GM21447 (cell line): ENCODE data around the gene PTPRM.
"Not testable (repeated sequence)": the region's sequence is repeated elsewhere in the genome, so short reads cannot be mapped to it uniquely, and the experiment has no call there.

Experiments
- ATAC-seq: cut with Tn5 transposase; IDR thresholded peaks from one replicate; pipeline ENCODE4 v1.9.1; 2021; ENCODE audit not compliant: unreplicated experiment

PTPRM gene

DNA sequence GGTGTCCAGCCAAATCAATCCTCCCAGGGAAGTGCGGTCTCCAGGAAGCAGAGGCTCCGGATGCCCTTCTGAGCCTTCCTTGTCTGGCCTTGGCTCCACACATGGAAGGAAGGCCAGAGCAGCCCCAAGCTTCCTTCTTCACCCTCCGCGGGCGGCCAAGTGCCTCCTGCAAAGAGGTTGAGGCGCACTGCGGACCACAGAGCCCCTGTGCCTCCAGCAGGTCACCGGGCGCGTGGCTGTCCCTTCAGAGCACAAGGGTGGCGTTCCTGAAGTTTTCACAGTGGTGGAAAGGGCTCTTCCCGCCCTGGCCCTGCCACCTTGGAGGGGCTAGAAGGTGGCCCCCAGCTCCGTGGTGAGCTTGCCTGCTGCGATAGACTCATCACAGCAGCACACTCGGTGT is 866.2 kb downstream of the PTPRM start:
- no peak for ATAC-seq

DNA sequence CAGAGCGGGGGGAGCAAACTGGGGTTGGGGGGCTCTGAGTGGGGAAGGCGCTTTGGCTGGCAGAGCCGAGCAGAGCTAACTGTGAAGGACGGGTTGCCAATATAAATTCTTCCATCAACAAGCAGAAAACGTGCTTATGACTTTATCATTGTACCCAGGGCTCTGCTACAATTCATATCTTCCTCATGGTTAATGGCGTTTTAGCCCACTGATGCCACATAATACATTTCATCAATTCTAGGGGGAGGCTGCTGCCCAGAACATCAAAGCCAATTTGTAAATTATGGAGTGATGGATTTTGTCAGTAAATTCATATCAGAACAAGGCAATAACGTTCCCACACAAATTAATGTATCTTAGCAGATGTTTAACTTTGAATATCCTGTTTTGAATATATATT is 866.7 kb downstream of the PTPRM start:
- ATAC-seq: no peak

DNA sequence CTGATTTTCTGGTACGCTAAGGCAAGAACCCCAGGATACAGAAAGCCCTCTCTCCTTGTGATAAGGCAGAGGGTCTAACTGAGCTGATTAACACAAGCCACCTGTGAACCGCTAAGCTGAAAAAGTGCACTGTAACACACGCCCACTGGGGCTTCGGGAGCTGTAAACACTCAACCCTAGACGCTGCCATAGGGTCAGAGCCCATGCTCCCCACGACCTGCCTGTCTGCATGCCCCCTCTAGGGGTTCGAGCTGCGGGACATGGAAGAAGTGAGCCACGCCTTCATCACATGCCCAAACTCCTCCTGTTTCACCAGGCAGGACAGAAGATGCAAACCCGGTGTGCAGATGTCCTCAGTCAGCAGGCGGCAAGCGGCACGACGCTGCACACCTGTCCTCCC is 868.3 kb downstream of the PTPRM start:
- ATAC-seq: no peak

DNA sequence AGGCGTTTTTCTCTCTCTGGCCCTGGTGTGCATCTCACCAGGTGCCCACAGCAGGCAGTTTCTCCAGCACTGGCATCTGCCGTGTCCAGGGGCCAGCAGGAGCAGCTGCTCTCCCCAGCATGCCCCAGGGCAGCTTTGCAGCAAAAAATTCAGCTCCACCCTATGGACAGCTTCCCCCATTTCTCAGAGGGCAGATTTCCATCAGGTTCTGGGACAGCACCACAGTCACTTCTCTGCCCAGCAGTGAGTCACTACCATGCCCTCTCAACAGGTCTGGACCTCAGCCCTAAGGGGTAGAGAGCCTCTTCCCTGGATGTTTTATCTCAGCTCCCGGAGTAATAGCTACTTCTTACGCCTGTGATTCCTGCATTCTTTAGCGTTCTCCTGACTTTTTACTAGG is 871.9 kb downstream of the PTPRM start:
- no peak for ATAC-seq

DNA sequence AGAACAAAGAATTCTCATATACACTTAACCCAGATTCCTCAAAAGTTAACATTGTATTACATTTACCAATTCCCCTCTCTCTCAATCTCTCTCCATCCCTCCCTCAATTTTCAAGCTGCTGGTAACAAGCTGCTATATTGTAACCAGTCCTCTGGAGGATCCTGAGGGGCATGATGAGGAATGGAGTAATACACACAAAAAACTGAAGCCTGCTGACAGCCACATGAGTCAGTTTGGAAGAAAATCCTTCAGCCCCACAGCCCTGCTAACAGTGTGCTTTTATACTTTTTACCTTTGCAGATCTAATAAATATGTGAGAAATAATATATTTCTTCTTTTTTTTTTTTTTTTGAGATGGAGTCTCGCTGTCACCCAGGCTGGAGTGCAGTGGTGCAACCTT is 876.4 kb downstream of the PTPRM start:
- ATAC-seq: no peak

DNA sequence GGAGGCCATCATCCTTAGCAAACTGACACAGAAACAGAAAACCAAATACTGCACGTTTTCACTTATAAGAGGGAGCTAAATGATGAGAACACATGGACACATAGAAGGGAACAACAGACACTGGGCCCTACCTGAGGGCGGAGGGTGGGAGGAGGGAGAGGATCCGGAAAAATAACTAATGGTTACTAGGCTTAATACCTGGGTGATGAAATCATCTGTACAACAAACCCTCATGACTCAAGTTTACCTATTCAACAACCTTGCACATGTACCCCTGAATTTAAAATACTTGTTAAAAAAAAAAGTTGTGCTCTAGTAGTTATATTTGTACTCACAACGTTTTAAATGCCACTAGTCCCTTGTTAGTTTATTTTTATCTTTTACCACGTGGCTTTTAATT is 879.8 kb downstream of the PTPRM start:
- ATAC-seq: not testable (repeated sequence)

DNA sequence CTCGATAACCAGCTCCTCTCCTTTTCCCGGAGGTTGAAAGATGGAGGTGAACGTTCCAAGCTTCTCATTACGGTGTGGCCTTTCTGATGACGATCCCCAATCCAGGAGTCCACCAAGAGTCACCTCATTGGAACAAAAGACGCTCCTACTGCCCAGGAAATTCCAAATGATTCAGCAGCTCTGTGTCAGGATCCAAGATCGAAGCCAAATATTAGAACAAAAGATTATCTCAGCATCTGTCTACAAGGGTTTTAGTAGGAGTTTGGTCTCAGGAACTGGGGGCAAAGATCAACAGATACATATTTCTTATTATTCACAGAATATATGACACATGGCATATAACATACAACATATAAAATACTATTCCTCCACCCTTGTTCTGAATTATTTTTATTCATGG is 881.0 kb downstream of the PTPRM start:
- no peak for ATAC-seq

DNA sequence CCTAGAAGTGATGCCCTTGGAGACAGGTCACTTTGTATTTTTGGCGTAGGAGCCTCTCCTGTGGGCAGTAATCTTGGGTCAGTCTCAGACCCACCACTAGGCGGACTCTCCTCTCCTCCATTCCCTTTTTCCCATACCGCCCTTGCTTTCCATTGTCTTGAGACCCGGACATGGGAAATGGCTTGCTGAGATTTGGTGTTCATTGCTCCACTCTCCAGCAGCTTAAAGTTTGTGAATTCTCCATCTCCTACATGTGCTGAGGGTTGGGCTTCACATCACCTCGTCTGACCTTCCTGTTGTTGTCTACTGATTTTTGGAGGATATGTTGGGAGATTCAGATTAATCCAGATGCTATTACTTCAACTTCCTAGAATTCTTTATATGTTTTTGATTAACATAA is 882.9 kb downstream of the PTPRM start:
- ATAC-seq: no peak

DNA sequence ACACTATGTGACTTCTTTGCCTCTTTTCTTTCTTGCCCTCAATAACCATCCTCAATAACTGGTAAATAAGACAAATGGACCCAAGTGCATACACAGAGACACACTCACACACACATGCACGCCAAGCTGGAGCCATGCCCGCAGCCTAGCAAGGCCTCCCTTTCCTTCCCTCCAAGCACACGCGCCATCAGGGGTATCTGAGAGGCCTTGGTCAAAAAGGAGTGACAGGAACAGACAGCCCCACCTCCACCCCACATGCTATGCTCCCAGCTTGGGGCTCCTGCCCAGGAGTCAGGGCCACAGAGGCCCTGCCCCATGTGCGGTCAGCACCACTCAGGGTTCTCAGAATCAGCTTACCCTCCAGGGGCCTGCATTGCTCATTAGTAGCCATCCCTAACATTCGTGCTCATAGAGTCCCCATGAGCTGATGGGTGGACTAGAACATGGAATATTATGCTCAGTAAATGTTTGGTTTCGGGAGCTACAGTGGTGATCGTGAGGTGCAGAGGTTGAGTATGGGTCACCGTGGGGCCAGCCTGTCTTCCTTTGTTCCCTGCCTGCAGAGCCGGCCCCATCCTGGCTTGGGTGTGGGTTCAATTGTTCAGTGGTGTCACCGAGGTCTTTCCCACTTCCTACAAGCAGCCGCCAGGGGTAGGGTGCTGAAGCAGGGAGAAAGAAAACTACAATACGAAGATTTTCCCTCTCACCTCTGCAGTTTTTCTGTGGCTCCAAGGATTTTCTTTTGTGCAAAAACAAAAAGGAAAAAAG is 884.0 kb downstream of the PTPRM start:
- ATAC-seq: no peak

DNA sequence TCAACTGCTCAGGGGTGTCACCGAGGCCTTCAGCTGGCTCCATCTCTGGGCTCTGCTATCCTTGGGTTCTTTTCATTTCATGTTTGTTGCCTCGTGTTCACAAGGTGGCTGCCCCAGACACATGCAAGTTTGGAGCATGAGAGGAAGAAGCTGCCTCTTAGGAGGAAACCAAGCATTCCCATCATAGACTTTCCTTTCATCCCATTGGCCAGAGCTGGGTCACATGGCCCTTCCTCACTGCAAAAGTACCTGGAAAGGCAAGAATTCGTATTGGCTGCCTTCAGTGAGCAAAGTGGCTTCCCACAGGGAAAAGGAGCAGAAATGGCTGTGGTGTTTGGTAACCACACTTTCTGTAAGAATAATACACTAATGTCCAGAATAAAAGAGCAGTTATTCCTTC is 886.4 kb downstream of the PTPRM start:
- no peak for ATAC-seq

DNA sequence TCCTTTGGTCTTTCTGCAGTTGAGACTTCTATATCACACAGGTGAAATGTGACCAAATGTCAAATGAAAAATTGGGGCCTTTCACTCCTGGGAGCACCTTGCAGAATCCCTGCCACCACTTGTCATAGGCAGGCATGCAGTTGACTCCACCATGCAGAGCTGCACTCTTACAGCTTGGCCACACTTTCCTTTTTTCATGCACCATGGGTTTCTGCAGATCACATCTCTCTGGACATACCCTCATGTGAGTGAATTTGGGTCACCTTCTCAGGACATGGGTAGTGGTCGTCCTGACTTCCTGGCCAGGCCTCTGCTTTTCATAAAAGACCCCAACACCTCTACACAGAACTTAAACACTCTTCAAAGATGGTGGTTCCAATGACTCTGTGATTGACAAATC is 887.0 kb downstream of the PTPRM start:
- ATAC-seq: no peak

DNA sequence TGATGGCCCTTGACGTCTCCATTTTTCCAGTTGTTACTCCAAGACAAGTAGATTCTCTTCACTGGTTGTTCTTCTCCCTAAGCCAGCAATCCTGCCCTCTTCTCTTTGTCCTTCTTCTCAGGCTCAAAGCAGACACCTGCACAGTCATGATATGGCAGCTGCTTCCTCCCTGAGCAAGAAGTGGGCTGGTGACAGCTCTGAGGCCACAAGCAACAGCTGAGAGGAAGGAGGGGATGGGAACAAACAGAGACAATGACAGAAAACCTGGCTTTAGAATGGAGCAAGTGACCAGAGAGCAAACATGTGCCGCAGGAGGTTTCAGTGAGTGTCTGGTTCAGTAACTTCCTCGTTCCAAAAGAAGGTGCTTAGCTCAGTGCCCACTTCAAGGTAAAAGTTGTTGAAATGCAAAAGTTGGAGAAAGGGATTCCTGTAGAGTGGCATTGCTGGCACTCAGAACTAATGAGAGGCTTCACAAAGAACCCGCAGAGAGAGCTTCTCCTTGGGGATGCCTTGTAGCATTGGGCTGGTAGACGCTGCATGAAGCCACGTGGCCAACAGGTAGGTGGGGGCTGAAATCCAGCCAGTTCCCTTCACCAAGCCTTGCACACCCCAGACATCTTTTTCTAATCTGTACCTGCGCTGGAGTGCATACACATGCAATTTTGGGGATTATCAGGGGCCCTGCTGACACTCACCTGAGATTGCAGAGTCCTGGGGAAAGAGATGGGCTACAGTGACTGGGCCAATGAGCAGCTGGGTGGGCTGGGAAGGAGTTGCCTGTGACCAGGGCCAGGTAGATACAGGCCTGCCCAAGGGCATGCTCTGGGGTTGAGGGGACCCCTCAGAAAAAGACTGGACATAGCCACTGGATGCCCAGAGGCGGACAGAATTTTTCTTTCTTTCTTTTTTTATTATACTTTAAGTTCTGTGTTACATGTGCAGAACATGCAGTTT is 888.8 kb downstream of the PTPRM start:
- ATAC-seq: no peak
